GM12801 (cell line): ENCODE results near the gene COL4A1.

Source experiments
- CTCF ChIP-seq: IDR thresholded peaks from one replicate; pipeline ENCODE4 v1.5.1; 2011; ENCODE audit warnings: control low read depth; ENCODE audit not compliant: insufficient read length; ENCODE audit errors: extremely low read depth

COL4A1 gene

GRCh38 chr13:110308656-110309359, 1.9 kb upstream of the COL4A1 start:
- TF ChIP-seq CTCF: no peak

- TF ChIP-seq CTCF: no peak
These were observed 1.1 kb upstream of the COL4A1 start for GRCh38 chr13:110307767-110308655.

GRCh38 chr13:110306340-110306959, 507 bp downstream of the COL4A1 start:
- no peak for TF ChIP-seq CTCF

GRCh38 chr13:110305949-110306339, 1.0 kb downstream of the COL4A1 start:
- TF ChIP-seq CTCF: no peak

GRCh38 chr13:110305544-110305943, 1.4 kb downstream of the COL4A1 start:
- TF ChIP-seq CTCF: no peak

- no peak for TF ChIP-seq CTCF
These were observed 2.0 kb downstream of the COL4A1 start for GRCh38 chr13:110305001-110305400.

- TF ChIP-seq CTCF: no peak
These were observed 2.7 kb downstream of the COL4A1 start for GRCh38 chr13:110304256-110304655.
